Measurements from ENCODE around the gene INPP5D.

- TF ChIP-seq CTCF (IDR thresholded peaks at IDR 0.05; ENCODE audit: borderline replicate concordance, extremely low read depth, low read length, poor library complexity, severe bottlenecking) = no peak
- no peak for TF ChIP-seq EZH2 (IDR thresholded peaks at IDR 0.05; ENCODE audit: borderline replicate concordance, low read depth, low read length, severe bottlenecking)
Measured at GRCh38 chr2:233085839-233086150, 25.7 kb downstream of the INPP5D start.
